GM19035 (cell line): ENCODE measurements around the gene SLC66A2.

Source experiments
- ATAC-seq: cut with Tn5 transposase; IDR thresholded peaks from one replicate; pipeline ENCODE4 v1.9.1; 2021; ENCODE audit not compliant: unreplicated experiment

Gene SLC66A2

GRCh38 chr18:79852561-79853302 is 98.7 kb downstream of the SLC66A2 start:
- no peak for ATAC-seq
